ENCODE results near the gene SLC4A2.
"Not testable (repeated sequence)": the region's sequence is repeated elsewhere in the genome, so short reads cannot be mapped to it uniquely, and the experiment has no call there.

Gene SLC4A2, protein sequence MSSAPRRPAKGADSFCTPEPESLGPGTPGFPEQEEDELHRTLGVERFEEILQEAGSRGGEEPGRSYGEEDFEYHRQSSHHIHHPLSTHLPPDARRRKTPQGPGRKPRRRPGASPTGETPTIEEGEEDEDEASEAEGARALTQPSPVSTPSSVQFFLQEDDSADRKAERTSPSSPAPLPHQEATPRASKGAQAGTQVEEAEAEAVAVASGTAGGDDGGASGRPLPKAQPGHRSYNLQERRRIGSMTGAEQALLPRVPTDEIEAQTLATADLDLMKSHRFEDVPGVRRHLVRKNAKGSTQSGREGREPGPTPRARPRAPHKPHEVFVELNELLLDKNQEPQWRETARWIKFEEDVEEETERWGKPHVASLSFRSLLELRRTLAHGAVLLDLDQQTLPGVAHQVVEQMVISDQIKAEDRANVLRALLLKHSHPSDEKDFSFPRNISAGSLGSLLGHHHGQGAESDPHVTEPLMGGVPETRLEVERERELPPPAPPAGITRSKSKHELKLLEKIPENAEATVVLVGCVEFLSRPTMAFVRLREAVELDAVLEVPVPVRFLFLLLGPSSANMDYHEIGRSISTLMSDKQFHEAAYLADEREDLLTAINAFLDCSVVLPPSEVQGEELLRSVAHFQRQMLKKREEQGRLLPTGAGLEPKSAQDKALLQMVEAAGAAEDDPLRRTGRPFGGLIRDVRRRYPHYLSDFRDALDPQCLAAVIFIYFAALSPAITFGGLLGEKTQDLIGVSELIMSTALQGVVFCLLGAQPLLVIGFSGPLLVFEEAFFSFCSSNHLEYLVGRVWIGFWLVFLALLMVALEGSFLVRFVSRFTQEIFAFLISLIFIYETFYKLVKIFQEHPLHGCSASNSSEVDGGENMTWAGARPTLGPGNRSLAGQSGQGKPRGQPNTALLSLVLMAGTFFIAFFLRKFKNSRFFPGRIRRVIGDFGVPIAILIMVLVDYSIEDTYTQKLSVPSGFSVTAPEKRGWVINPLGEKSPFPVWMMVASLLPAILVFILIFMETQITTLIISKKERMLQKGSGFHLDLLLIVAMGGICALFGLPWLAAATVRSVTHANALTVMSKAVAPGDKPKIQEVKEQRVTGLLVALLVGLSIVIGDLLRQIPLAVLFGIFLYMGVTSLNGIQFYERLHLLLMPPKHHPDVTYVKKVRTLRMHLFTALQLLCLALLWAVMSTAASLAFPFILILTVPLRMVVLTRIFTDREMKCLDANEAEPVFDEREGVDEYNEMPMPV

DNA sequence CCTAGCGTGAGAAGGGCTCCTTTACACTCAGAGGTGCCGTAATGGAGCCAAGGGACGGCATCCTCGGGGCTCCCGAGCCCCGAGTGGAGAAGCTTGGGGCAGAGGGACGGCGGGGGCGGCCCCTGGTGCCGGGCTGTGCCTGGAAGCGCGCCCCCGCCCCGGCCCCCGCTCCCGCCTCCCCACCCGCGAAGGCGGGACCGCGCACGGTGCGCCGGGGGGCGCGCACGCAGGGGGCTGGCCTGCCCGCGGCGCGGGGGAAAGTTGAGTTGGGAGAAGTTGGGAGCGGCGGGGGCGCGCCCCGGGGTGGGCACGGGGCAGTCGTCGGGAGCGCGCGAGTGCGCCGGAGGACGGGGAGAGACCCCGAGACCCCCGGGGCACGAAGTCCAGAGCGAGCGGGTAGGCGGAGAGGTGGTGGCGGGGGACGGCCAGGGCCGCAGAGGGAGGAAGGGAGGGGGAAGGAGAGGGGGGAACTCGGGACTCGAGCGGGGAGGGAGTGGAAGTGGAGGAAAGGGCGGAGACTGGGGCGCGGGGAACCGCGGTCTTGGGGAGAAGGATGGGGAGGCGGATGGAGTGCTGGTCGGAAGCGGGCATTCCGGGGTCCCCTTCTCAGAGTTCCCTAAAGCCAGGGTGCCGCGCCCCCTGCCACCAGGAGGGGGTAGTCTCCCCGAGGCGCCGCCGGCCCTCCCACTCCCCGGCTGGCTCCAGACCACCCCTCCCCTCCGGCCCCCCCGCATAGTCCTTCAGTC, at the start of gene SLC4A2:
TSS of gene SLC4A2 (plus strand) at position 223 of the 746 bp plus-strand sequence. CDS start 2,399 bp downstream, outside the sequence.
- DNase-seq: peak; percentile 63

DNA sequence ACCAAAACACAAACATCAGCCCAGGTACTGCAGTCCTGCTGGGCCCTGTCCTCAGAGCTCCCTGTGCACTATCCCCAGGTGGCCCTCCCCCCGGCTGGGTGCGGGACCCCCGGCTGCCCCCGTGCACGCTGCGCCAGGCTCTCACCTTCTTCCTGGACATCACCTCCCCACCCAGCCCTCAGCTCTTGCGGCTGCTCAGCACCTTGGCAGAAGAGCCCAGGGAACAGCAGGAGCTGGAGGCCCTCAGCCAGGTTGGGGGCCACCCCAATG, 49.4 kb upstream of the SLC4A2 start:
- DNase-seq: no peak

DNA sequence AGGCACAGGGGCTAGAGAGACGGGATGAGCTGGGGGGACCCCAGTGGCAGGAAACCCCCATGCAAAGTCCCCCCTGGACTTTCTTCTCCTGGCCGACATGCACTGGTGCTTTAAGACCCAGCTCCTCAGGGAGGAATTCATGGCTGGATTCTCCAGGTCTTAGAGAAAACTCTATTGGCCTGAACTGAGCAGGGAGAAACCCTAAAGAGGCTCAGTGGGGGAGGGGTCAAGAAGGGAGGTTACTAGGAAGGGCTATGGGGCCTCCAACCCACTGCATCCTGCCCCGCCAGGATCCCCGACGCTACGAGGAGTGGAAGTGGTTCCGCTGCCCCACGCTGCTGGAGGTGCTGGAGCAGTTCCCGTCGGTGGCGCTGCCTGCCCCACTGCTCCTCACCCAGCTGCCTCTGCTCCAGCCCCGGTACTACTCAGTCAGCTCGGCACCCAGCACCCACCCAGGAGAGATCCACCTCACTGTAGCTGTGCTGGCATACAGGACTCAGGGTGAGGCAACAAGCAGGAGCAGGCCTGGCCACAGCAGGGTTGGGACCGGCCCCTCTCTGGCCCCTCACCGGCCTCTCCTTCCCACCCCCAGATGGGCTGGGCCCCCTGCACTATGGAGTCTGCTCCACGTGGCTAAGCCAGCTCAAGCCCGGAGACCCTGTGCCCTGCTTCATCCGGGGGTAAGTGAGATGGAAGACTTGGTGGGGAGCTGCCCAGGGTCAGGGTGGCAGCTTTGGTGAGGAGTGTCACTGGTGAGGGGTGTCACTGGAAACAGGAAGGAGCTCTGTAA, 48.9 kb upstream of the SLC4A2 start:
- no peak for DNase-seq

DNA sequence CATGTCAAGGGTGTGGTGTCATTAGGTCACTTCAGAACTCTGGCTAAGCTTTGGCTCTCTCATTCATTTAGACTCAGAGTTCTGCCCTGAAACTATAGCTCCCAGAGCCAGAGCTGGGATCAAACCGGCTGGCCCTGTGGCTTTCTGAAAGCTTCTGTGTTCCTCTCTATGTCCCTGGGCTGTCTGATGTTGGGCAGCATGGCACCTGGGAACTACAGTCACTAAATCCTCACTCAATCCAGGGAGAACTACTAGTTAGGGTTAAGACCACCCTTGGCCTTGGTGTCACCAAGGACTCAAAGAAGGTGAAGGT, 48.3 kb upstream of the SLC4A2 start:
- DNase-seq: no peak

DNA sequence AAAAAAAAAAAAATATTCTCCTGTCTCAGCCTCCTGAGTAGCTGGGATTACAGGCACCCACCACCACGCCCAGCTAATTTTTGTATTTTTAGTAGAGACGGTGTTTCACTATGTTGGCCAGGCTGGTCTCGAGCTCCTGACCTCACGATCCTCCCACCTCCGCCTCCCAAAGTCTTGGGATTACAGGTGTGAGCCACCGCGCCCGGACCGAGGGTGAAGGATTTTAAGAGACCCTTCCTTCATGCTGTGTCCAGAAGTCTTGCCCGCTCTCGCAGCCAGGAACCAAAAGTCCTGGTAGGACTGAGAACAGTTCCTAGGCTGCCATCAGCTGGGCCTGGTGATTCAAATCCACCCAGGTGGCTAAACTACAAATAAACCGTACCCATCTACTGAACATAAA, 47.8 kb upstream of the SLC4A2 start:
- DNase-seq: not testable (repeated sequence)

DNA sequence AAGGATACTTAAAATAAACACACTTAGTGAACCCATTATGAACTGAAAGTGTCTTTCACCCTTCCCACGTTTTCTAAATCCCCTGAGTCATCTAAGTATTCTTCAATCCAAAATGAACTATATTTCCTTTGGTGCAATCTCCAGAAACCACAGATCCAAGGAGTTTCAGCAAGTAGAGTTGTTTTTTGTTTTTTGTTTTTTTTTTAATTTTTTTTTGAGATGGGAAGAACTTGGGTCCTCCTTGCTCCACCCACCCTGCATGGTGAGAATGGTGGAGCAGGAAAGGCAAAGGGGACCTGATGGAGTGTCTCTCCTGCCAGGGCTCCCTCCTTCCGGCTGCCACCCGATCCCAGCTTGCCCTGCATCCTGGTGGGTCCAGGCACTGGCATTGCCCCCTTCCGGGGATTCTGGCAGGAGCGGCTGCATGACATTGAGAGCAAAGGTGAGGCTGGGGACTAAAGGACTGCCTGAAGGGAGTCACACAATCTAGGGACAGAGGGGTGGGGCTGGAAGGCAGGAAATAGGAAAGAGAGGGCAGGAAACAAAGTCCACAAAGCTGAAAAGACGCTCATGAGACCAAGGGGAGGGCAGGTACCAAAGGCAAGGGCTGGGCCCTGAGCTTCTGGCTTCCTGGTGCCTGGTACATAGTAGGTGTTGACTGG, 47.2 kb upstream of the SLC4A2 start:
- no peak for DNase-seq

DNA sequence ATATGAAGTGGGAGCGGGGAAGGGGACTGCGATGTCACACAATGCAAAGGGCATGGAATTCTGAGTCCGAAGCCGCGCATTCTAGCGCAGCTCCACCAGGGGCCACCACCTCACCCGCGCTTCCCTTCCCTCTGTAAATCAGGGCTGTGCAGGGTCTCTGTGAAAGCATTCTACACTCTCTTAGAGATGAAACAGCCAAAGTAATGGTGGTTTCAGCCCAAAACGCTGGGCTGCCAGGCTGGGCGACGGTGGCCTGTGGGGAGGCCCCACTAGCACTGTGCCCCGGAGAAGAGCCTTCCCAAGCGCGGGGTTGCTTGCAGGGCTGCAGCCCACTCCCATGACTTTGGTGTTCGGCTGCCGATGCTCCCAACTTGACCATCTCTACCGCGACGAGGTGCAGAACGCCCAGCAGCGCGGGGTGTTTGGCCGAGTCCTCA, 46.5 kb upstream of the SLC4A2 start:
- no peak for DNase-seq

DNA sequence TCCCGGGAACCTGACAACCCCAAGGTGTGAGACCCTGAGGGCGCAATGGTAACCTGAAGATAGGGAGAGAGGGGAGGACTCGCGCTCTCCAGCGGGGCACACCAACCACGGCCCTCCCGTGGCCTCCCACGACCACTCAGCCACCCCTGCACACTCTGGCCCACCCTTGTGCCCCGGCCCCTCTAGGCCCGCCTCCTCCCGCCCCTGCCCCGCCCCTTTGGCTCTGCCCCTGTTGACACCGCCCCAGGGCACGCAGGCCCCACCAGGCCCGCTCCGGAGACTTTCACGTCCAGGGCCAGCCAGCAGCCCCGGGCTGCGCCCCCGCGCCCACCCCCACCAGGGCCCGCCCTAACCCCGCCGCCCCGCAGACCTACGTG, 46.0 kb upstream of the SLC4A2 start:
- no peak for DNase-seq

DNA sequence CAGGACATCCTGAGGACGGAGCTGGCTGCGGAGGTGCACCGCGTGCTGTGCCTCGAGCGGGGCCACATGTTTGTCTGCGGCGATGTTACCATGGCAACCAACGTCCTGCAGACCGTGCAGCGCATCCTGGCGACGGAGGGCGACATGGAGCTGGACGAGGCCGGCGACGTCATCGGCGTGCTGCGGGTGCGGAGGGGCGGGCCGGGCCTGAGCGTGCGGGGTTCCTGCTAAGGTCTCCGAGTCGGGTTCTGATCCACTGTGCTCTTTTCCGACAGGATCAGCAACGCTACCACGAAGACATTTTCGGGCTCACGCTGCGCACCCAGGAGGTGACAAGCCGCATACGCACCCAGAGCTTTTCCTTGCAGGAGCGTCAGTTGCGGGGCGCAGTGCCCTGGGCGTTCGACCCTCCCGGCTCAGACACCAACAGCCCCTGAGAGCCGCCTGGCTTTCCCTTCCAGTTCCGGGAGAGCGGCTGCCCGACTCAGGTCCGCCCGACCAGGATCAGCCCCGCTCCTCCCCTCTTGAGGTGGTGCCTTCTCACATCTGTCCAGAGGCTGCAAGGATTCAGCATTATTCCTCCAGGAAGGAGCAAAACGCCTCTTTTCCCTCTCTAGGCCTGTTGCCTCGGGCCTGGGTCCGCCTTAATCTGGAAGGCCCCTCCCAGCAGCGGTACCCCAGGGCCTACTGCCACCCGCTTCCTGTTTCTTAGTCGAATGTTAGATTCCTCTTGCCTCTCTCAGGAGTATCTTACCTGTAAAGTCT, 45.5 kb upstream of the SLC4A2 start:
- peak; percentile 61 for DNase-seq

DNA sequence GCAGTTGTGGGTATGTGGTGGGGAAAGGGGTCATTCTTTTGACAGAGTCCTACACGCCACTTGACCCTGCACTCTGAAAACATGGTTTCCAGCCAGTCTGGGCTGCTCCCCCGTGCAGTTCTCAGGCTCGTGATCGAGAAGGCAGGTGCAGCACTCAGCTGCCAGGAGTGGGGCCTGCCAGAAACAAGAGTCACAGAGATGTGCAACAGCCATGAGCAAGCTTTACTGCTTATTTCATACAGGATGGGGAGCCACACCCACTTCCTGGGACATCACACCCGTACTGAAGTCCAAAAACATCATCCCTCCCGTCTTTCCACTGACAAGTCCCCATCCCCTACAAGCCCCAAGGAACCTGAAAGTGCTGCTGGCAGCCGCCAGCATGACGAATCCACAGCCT, 44.4 kb upstream of the SLC4A2 start:
- DNase-seq: no peak

DNA sequence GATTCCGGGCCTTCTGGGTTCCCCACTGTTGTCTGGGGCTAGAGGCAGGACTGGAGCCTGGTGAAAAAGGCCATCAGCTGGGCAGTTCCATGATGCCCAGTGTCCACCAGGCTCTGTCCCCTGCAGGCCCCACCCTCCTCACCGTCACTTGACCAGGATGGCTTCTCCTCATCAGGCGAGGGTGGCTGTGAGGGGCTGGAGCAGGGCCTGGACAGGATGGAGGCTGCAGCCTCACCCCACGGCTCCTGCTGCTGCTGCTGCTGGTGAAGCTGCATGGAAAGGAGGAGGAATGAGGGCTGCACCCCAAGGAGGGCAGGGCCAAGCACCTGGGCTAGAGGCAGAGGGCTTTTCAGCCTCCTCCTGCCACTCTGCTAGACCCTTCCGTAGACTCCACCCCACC, 43.4 kb upstream of the SLC4A2 start:
- no peak for DNase-seq

DNA sequence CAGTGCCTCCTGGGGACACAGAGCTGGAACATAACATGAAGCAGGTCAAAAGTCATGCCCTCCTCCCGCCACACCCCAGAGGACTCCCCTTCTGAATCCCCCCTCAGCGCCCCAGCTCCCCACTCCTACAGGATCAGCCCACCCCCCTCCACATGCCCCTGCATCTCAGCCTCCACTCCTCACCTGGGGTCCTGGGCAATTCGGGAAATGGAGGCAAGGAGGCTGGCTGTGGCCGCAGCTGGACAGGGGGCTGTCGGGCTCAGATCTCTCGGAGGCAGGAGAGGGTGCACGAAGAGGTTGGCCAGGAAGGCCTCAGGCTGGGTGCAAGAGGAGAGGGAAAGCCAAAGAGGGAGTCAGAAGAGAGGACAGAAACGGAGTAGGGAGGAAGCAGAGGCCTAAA, 42.9 kb upstream of the SLC4A2 start:
- DNase-seq: no peak

DNA sequence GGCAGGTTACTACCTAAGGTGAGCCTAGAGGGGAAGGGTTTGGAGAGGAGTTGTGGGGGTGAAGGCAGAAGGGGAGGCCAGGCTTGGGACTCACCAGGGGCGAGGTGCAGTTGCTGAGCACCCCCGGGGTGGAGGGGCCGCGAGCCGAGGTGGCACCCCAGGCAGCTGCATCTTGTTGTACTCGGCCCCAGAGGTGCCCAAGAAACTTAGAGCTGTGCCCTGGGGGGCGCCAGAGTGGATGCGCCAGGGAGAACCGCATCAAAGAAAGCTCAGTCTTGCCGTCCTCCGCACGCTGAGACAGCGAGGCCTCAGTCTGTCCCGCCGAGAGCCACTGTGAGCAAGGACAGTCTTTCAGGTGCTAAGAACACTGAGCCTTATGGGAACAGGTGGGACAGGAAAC, 42.4 kb upstream of the SLC4A2 start:
- no peak for DNase-seq

DNA sequence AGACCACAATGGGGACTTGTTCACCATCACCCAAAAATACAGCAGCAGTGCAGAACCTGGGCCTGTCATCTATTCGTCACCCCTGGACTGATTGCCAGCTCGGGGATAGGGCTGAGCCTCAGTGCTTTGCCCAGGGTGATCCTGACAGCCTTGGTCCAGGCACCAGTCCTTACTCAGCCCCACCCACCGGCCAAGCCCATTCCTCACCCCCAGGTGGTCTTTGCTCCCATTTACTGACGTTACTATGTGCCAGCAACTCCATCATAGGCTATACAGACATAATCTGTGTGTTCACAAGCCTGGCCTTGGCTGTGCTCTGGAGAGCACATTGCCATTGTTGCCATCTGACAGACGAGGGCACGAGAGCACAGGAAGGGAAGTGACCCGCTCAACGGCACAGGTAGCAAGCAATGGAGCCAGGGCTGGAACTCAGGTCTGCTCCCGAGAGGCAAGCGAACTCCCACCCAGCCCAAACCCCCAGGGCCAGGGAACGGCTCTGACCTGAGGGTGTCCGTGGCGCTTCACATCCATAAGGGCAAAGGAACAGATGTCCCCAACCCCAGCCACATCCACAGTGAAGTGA, 41.9 kb upstream of the SLC4A2 start:
- DNase-seq: no peak

DNA sequence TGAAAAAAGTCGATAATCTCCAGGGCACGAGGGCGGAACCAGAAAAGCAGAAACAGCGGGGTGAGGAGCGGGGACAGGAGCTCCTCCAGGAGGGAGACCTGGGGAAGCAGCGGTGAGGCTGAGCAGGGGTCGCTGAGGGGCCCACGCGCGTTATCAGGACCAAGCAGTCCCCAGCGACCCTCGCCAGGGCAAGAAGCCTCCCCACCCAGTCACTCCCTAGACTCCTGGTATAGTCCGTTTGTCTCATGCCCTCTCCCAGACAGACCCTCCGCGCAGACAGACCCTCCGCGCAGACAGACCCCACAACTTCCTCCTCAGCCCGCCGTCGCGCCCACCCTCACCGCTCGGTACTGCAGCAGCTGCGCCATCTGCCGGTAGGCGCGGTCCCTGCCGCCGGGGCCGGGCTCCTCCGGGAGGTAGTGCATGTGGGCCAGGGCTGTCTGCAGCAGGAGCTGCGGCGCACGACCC, 41.4 kb upstream of the SLC4A2 start:
- peak; percentile 80 for DNase-seq

DNA sequence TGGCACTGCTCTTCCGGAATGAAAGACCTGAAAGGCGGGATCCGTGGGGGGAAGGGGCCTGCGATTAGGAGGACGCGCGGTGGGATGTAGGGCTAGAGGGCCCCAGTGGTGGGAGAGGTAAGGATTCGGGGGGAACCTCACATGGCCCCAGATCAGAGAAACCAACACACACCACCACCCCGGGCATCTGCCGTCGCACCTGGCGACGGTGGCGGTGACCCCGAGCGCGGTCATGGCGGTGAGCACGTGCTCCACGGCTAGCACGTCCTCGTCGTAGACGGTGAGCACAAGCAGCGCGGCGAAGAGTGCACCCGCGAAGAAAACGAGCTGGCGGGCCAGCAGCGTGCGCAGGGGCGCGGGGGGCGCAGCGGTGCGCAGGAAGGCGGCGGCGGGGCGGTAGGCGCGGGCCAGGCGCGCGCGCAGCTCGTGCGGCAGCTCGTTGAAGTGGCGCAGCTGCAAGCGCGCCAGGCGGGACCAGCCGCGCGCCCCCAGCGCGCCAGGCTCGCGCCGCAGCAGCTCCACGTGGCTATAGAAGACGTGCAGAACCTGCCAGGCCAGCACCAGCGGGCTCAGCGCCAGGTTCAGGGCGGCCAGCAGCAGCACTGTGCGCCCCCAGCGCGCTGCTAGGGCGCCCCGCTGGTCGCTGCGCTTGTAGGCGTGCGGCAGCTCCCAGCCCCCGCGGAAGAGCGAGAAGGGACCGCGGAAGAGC, 40.8 kb upstream of the SLC4A2 start:
- DNase-seq: no peak

DNA sequence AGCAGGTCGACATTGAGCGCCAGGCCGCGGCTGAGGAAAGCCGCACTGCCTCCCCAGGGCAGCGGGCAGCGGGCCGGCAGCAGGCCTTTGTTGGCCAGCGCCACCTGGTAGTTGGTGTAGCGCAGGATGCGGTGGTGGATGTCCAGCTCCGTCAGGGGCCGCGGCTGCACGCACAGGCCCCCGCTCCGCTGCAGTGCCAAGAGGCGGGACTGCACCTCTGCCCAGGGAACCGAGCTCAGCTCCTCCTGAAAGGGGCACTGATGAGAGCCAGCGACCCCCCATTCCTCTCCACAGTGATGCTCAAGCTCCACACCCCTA, 40.3 kb upstream of the SLC4A2 start:
- DNase-seq: no peak

DNA sequence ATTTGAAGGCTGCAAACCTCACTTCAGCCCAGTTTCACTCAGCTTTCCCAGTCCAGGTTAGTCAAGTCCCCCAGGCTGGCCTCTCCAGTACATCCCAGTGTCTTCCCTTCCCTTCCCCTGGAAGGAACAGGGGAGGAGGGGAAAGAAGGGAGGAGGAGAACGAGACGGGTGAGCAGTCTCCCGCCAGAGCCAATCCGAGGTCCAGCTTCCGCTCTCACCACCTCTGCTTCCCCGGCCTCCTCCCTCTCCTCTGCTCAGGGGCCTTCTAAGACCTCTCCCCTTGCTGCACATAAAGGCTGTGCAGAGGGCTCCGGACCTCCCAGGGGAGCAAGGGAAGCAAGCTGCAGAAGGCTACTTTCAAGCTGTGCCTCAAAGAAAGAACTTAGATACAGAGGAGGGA, 39.2 kb upstream of the SLC4A2 start:
- DNase-seq: no peak

DNA sequence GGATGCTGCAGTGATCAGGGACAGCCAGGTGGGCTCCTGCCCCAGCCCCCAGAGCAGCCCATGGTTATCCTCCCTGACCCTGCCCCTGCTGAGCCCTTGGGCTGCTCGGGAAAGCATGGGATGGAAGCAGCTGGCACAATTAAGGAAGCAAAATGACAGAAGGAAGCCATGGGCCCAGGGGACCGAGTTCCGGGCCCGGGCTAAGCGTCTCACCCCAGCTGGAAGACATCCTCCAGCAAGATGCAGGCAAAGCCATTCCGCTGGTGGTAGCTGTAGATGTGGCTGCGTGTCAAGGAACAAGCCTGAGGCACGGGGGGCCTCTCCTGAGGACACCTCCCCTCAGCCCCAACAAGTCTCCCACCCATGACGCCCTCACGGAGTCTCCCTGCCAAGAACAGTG, 36.2 kb upstream of the SLC4A2 start:
- DNase-seq: no peak

All from activated T-cell treated with anti-CD3 and anti-CD28 coated beads for 4 hours (primary cell).